Activated CD4-positive, CD25-positive, alpha-beta regulatory T cell (primary cell): Measurements from ENCODE around the gene CCSER2.
A peak's percentile ranks its signal among the peaks of the same experiment; 100 is the strongest.
"Not testable (repeated sequence)": the region's sequence is repeated elsewhere in the genome, so short reads cannot be mapped to it uniquely, and the experiment has no call there.

Source experiments
- DNase-seq, 4 experiments: peaks; one replicate each; lab custom pipeline; 2025; lab: John Stamatoyannopoulos, UW

Gene CCSER2, protein sequence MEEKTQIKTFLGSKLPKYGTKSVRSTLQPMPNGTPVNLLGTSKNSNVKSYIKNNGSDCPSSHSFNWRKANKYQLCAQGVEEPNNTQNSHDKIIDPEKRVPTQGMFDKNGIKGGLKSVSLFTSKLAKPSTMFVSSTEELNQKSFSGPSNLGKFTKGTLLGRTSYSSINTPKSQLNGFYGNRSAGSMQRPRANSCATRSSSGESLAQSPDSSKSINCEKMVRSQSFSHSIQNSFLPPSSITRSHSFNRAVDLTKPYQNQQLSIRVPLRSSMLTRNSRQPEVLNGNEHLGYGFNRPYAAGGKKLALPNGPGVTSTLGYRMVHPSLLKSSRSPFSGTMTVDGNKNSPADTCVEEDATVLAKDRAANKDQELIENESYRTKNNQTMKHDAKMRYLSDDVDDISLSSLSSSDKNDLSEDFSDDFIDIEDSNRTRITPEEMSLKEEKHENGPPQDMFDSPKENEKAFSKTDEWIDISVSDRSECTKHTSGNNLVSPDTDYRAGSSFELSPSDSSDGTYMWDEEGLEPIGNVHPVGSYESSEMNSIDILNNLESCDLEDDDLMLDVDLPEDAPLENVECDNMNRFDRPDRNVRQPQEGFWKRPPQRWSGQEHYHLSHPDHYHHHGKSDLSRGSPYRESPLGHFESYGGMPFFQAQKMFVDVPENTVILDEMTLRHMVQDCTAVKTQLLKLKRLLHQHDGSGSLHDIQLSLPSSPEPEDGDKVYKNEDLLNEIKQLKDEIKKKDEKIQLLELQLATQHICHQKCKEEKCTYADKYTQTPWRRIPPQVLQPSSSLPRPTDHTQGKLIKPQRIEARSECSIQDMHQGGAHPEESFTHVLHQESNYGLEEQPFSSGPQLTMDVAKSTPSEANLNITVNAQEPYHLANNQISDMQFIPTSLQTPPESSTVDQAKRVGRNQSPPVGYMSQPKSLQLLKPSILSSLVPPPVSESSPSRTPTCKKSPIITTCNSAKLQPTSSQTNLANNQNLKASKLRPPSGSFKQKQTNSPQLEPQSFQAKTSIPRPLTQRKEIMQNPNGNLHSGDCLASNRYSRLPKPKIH

DNA sequence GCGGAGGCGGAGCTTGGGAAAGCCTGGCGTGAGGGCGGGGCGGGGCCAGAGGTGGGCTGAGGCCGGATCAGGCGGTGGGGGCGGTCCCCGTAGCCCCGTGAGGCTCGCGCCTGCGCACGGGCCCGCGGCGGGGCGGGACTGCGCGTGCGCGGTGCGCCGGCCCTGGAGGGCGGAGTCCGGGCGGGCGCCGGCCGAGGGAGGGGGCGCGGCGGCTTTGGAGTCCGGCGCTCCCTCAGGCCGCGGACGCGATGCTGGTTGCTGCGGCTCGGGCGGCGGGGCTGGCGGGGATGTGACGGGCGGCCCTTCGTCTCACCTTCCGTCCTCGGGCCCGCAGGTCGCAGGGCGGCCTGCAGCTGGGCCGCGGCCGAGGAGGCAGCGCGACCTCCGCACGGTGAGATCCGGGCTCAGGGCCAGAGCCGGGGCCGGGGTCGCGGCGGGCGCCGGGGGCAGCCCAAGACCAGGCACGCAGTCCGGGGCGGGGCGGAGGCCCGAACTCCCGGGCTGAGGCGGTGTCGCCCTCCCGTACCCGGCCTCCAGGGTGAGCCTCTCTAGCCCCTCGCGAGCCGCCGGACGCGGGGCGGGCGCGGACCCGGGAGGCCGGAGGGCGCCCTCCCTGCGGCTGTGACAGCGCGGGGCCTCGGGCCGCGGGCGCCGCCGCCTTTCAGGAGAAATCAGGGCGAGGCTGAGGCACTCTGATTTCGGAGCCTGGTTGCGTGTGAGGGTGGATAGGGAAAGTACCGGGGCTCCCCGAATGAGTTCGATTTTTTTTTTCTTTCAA lies at the start of gene CCSER2:
TSS of gene CCSER2 (plus strand) at position 172 of the 778 bp plus-strand sequence. CDS start 42,464 bp downstream, outside the sequence.
- peak; percentile 82 to 90 (median 84) for DNase-seq

DNA sequence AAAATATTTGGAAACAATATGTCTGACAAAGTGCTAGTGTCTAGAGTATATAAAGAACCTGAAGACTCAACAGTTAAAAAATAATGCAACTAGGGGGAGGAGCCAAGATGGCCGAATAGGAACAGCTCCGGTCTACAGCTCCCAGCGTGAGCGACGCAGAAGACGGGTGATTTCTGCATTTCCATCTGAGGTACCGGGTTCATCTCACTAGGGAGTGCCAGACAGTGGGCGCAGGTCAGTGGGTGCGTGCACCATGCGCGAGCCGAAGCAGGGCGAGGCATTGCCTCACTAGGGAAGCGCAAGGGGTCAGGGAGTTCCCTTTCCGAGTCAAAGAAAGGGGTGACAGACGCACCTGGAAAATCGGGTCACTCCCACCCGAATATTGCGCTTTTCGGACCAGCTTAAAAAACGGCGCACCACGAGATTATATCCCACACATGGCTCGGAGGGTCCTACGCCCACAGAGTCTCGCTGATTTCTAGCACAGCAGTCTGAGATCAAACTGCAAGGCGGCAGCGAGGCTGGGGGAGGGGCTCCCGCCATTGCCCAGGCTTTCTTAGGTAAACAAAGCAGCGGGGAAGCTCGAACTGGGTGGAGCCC lies 48.4 kb upstream of the CCSER2 start:
- DNase-seq = not testable (repeated sequence)

DNA sequence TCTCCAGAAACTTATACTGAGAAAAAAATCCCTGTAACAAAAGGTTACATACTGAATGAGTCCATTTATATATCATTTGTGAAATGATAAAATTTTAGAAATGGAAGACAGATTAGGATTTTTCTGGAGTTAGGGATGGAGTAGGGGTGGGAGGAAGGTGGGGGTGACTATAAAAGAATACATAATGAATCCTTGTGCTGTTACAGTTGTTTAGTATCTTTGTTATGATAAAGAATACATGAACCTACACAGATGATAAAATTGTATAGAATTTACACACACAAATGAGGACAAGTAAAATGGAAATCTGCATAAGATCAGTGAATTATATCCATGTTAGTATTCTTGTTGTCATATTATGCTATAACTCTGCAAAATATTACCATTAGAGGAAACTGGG lies 41.7 kb upstream of the CCSER2 start:
- DNase-seq = no peak

DNA sequence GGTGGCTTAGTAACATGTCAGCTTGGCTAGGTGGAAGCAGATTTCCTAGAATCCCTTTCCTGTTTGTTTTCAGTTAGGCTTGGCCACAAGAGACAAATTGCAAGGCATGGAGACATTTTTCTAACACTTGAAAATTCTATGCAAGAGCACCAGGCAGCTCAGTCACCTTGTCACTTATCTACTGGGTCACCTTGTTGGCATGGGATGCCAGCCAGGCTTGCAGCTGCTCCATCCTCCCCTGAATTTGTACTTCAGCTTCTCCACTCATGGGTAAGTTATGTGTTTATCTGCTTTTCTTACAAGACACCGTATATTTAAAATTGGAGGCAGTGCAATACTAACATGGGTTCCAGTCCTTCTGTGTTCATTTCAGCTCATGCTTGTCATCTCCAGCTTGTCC lies 40.2 kb upstream of the CCSER2 start:
- DNase-seq = no peak

DNA sequence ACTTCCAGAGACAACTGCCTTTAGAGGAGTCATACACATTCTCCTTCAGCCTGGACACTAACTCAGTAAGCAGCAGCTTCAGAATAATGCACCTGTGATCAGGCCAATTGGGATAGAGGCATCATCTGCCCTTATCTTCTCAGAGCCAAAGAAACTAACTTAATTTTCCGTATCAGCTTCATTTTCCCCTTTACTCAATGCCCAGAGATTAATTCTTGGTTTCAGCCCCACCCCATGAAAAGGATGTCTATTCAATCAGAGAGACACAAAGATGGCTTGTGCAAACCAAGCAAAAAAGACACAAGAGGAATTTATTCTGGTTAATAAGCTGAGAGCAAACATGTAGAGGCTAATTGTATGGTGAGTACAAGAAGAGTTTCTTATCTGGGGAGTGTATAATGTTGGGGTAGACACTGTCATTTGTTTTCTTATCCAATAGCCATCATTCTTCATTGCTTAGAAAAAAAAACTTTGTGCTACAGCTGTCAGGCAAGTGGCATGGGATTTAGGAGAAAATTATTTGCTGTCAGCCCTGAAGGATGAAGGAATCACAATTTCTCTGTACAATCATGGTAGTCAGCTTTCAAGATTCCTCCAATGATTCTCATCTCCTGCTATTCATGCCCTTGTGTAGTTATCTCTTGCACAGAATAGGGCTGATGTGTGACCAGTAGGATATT lies 38.7 kb upstream of the CCSER2 start:
- no peak for DNase-seq

DNA sequence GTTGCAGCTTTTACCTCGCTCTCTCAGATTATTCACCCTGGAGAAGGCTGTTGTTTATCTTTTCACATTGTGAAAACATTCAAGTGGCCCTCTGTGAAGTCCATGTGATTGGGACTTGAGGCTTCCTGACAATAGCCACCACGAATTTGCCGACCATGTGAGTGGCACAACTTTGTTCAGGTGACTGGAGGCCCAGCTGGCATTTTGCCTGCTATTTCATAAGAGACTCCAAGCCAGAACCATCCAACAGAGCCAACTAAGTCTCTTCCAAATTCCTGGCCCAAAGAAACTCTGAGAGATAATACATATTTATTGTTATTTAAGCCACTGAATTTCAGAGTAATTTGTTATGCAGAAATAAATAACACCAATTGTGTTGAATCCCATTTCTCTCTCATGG lies 38.2 kb upstream of the CCSER2 start:
- DNase-seq = no peak

DNA sequence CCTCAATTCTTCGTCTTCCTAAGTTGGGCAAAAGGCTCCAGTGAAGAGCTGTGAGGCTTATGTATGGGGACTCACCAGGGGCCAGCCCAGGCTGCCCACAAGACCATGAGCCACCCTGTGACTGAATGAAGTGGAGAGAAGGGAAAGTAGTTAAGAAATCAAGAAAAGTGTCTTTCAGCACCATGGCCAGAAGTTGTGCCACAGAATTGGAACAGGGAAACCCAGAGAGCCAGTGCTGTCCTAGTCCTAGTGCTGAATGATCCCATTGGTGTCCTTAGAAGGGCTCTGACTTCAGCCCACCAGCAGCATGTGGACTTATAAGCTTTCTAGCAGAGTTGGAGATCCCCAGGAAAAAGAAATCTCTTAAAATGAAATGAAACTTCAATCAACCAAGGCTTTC lies 37.0 kb upstream of the CCSER2 start:
- no peak for DNase-seq

DNA sequence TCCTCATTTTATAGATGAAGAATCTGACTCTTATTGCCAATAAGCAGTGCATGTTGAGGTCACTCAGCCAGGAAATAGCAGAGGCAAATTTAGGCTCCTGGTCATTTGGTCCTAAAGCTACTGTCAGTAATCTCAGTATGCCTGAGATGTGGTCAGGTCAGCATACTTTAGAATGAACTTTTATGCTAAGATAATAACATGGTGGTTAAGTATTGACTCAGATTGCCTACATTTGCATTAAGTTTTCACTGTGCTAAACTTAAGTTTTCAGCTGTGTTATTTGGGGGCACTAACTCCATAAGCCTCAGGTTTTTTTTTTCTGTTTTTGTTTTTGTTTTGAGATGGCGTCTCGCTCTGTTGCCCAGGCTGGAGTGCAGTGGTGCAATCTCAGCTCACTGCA lies 35.9 kb upstream of the CCSER2 start:
- no peak for DNase-seq

DNA sequence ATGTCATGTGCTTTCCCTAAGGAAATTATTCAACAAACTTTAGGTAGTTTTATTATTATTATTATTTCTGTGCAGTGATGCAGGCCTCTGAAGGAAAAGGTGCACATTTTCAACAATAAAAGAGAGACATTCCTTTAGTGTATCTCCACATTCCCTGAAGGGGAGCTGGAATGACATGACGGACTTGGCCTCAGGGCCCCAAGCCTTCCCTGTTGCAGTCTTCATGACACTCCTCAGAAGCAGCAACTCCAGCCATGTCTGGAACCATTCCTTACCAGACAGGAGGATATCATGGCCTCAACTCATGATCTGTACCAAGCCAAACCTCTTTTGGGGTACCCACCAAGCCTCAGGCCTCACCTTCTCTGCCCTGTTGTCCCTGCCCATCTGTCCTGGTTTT lies 35.2 kb upstream of the CCSER2 start:
- DNase-seq = no peak

DNA sequence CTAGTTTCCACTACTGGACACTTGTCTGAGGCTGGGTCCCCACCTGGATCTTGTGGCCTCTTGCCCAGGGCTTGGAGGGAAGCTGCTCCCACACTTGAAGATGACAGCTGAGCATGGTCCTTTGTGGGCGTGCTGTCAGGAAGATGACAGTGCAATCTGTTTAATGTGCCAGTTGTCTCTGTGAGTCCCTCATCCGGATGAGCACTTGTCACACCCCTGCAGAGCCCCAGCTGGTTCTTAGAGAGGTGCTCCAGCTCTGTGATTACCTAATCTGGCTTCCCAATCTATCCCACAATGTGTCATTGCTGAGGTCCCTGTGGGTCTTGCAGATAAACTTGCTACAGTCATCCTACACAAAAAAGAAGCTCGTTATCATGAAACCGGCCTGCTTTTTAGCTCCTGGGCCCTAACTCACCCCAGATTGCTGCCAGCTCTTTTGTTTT lies 34.8 kb upstream of the CCSER2 start:
- DNase-seq = no peak

DNA sequence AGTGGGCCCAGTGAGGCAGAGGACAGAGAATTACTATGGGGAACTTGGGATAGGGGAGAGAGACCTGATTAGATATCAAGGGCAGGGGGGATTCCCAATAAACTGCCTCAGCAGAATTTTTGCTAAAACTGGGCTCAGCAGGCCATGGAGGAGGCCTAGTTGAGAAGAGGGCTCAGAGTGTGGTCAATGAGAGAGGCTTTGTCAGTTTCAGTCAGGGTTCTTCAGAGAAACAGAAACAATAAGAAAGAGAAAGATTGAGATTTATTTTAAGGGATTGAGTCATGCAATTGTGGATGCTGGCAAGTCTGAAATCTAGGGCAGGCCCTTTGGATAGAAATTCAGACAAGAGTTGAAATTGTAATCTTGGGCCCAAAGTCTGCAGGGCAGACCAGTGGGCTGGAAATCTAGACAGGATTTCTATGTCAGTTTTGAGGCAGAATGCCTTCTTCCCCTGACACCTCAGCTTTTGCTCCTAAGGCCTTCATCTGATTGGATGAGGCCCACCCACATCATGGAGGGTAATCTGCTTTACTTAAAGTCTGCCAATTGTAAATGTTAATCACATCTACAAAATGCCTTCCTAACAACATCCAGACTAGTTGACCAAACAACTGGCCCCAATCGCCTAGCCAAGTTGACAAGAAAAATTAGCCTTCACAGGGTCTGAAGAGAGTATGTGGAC lies 33.5 kb upstream of the CCSER2 start:
- DNase-seq = no peak

DNA sequence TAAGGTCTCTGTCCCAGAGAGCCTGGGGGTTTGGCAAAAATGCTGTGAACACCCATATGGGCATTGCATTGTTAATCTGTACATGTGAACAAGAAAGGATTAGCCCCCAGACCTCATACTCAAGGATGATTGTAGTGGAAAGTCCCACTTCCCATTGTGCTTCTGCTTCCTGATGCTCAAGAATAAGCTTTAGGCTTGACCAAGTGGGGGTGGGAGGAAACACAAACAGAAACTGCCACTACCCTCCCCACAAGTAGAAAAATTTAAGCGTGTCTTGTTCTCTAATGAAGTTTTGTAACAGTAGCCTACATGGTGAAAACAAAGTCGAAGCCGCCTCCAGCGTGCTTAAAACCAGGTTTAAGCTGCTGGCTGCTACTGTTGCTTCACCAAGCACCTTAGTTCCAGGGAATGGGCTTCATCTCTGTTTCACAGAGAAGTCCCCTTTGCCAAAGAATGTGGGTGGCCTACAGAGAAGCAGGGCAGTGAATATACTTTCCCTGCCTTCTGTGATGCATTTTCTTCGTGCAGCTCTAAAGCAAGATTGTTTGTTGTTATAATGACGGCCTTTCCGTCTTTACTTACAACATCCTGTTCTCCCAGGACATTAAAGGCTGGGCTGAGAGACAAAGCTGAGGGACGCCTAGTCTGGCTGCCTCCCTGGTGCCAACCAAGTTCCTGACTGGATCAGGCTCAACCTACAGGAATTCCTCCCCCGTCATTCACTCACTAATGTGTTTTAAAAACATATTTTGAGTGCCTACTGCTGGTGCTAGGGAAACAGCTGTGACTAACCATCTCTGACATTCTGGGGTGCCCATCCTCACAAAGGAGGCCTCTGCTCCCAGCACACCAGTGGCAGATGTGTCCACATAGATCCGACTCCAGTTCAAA lies 32.1 kb upstream of the CCSER2 start:
- DNase-seq = no peak

DNA sequence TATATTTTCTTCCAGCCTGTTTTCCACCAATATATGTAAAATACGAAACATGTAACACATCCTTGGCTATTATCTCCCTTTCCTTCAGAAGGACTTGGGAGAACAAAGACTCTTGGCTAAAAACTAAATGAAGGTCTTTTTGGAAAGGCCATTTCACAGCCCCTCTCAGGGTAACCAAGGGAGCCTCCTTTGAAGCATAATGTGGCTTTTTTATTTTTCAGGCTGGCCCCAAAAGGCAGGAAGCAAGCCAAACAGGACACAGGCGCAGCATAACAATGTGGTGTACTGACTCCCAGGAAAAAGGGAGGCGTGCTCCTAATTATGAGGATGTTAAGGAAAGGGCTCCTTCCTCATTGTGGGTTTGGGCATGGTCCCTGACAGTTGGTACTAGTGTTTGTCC lies 30.3 kb upstream of the CCSER2 start:
- no peak for DNase-seq

DNA sequence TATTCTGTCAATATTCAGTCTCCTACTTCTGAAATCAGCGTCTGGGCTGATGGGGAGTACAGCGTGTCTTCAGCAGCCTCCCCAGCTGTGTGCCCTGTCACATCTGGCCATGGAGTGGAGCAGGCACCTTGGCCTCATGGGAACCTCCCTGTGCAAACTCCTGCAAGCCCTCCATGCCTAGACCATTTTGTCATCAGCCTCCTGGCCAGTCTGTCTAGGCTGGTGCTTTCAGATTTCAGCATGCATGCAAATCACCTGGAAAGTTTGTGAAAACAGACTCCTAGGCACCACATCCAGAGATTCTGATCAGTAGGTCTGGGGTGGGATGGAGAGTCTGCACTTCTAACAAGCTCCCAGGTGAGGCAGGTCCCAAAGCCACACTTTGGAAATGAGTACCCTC lies 26.2 kb upstream of the CCSER2 start:
- no peak for DNase-seq

DNA sequence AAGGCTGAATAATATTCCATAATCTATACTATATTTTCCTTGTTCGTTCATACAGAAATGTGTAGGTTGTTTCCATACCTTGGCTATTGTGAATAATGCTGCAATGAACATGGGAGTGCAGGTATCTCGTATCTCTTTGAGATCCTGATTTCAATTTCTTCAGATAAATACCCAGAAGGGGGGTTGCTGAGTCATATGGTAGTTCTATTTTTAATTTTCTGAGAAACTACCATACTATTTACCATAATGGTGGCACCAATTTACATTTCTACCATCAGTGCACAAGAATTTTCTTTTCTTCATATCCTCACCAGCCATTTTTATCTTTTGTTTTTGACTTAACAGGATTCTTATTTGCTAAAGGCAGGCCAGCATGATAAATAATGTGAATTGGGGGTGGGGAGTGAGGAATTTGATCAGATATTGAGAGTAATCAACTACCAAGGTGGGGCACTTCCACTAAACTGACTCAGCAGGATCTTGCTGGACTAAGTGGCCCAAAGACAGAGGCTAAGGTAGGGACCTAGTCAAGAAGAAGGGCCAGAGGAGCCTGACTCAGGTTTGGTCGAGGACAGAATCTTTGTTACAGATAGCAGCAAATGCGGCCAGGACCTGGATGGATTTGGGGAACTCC lies 21.5 kb upstream of the CCSER2 start:
- DNase-seq = no peak

DNA sequence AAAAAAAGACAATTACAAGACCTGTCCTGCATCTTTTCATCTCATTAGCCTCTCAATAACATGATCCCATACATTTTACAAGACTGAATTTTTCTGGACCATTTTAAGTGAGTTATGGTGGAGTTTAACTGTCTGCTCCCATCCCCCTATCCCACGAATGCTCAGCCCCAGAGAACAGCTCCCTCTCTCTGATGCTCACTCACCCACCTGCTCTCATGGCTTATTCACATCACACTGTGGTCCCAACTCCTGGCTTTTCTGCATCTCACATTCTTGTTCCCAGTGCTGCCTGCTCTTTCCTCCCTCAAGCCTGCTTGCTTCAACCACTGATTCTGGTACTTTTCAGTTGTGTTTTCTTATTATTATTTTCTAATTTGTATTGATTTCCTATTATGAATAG lies 20.4 kb upstream of the CCSER2 start:
- DNase-seq = no peak

DNA sequence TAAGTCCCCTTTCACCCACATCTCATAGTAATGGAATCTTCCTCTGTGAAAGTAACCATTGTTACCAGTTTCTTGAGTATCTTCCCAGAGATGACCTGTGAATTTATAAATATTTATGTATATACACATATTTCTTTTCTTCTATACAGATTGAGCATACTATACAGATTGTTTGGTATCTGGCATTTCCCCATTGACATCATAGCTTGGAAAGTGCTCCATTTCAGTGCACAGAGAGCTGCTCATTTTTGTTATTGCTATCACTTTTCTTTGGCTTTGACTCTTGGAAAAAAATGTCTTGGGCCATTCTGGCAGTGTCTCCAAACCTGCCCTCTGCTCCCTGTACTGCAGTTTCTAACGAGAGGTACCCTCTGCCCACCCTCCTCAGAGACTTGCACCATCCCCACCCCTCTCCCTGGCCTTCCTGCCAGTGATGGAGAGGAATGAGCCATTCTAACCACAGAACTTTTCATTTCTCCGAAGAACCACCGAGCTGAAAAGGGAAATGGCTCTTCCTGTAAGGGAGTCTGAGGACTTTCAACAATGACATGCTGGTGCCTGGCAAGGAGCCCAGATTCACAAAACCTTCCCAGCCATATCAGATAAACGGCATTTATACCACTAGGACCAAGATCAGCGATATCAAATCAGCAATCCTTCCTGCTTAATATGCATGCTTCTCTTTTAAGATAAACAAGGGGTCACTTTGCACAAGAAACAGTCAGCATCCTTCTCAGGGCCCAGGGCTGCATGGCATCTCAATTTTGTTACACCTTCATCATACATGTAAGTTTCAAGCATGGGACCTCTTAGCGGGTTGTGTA lies 19.7 kb upstream of the CCSER2 start:
- DNase-seq = no peak

DNA sequence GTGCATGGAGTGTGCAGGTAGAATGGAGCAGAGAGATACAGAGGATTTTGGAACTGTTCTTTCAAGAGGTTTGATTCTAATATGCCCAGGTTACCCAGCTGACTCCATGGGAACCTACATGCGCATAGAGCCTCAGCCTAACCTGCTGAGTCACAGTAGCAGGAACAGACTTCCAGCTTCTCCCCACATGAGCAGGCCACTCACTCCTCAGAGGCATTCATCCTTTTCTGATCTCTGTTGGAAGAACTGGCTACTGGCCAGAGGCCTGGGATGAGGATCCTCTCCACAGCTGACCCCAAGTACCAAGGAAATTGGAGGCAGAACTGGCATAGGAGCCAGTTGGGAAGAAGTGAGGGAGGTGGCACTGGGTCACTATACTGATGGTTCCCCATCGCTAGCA lies 17.9 kb upstream of the CCSER2 start:
- no peak for DNase-seq
